ENCODE measurements around the gene ZNF516. TPM values are rescaled to one million over a fixed set of nuclear protein-coding genes. Genes with fewer than 3 reads are reported as not detected.

ZNF516 gene
- total RNA-seq, 6 experiments from 2014 or later: 10.2 to 16.0 (median 13.7) TPM

DNA sequence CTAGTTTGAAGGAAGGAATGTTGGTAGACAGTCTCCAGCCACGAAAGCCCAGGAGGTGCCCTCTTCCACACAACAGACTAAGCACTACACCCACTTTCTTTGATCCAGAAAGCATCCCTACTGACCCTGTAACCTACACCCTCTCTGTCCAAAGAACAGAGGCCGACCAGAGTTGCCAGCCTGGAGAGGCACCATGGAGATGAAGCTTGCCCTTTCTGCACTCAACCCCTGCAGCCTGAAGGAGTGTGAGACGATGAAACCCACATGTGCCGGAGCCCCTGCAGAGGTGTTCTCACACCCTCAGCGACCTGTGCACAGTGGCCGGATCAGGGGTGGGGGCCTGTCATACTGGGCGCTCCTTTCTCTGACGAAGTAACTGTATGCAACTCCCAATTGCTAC is 136.3 kb downstream of the ZNF516 start:
- DNase-seq (no peak), ATAC-seq (no peak)
- 81% methylated on average over 4 of the region's 8 CpGs for WGBS (ENCODE audit: insufficient coverage, low coverage, low lambda C conversion rate, missing lambda C conversion rate)
- Histone ChIP-seq H3K9me3 (no peaks in the 10 kb centered on the region), H3K36me3 (peaks cover 0 to 43% (median 0%) of the 10 kb centered on the region in 4 donors), H3K27ac (no peak overlapping the region), H3K4me3 (no peak overlapping the region), H3K27me3 (no peaks in the 10 kb centered on the region), H3K4me1 (no peaks in the 10 kb centered on the region)
- intact Hi-C loops (cut with DNase I): no loop called here
- TF ChIP-seq POLR2A (IDR thresholded peaks at IDR 0.05) (no peak), CTCF (IDR thresholded peaks at IDR 0.05) (no peak)

- TF ChIP-seq POLR2A (IDR thresholded peaks at IDR 0.05) (no peak), CTCF (IDR thresholded peaks at IDR 0.05) (no peak)
- WGBS (ENCODE audit: insufficient coverage, low coverage, low lambda C conversion rate, missing lambda C conversion rate): 86% methylated on average over 12 of the region's 12 CpGs
- Histone ChIP-seq H3K9me3 (peaks cover 0 to 2% (median 0%) of the 10 kb centered on the region in 4 donors), H3K27me3 (no peaks in the 10 kb centered on the region), H3K4me1 (no peaks in the 10 kb centered on the region), H3K36me3 (peaks cover 0 to 43% (median 0%) of the 10 kb centered on the region in 4 donors), H3K4me3 (no peak overlapping the region), H3K27ac (no peak overlapping the region)
- ATAC-seq (no peak), DNase-seq (no peak)
- intact Hi-C loops (cut with DNase I): no loop called here
These were observed 137.3 kb downstream of the ZNF516 start for GRCh38 chr18:76357585-76358260.

GRCh38 chr18:76357174-76357573 is 137.9 kb downstream of the ZNF516 start:
- no peak for DNase-seq
- ATAC-seq: no peak
- H3K27ac ChIP-seq: no peak overlapping the region
- no peaks in the 10 kb centered on the region for H3K4me1 ChIP-seq
- H3K27me3 ChIP-seq: no peaks in the 10 kb centered on the region
- TF ChIP-seq CTCF (IDR thresholded peaks at IDR 0.05): no peak
- no peak for TF ChIP-seq POLR2A (IDR thresholded peaks at IDR 0.05)
- H3K4me3 ChIP-seq: no peak overlapping the region
- H3K9me3 ChIP-seq: peaks cover 0 to 2% (median 0%) of the 10 kb centered on the region in 4 donors
- H3K36me3 ChIP-seq: peaks cover 0 to 38% (median 0%) of the 10 kb centered on the region in 4 donors
- 78% methylated on average over 7 of the region's 26 CpGs for WGBS (ENCODE audit: insufficient coverage, low coverage, low lambda C conversion rate, missing lambda C conversion rate)
- intact Hi-C loops (cut with DNase I): no loop called here

DNA sequence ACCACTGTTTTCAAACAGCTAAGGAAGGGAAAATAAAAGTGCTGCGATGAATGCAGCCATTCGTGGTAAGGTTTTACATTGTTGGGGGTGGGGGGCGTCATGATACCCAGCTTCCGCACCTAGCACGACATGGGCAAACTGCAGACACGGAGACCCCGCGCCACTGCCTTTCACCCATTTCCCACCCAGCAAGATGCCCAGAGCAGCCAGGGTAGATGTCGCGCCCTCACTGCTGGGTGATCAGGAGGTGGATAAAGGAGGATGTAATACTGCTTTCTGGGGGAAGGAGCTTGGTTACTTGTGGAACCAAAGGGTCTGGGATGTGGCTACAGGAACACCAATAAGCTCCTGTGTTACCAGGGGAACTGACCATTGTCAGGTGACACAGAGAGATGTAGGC is 138.4 kb downstream of the ZNF516 start:
- TF ChIP-seq POLR2A (IDR thresholded peaks at IDR 0.05) (no peak), CTCF (IDR thresholded peaks at IDR 0.05) (no peak)
- Histone ChIP-seq H3K9me3 (peaks cover 0 to 2% (median 0%) of the 10 kb centered on the region in 4 donors), H3K27me3 (no peaks in the 10 kb centered on the region), H3K4me3 (no peak overlapping the region), H3K36me3 (peaks cover 0 to 35% (median 0%) of the 10 kb centered on the region in 4 donors), H3K4me1 (no peaks in the 10 kb centered on the region), H3K27ac (no peak overlapping the region)
- 89% methylated on average over 9 of the region's 10 CpGs for WGBS (ENCODE audit: insufficient coverage, low coverage, low lambda C conversion rate, missing lambda C conversion rate)
- ATAC-seq: no peak
- intact Hi-C loops (cut with DNase I): no loop called here
- no peak for DNase-seq
